ENCODE measurements around the gene ACBD4.

DNA sequence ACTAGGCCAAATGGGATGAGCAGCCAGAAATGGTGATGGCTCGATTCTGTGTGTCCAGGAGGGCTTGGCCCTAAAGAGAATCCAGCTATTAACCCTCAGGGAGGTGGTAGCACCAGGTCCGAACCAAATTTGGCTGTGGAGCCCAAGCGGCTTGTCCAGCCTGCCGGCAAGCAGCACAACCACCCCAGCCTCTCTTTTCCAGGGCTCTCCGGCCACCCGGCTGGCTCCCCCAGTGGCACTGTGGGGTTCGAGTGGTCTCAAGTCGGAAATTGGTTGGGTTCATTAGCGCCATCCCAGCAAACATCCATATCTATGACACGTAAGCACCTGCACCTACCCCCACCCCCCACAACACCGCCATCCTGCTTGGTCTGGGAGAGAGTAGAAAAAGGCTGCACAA, 38.6 kb upstream of the ACBD4 start:
- TF ChIP-seq, protein P1, sequence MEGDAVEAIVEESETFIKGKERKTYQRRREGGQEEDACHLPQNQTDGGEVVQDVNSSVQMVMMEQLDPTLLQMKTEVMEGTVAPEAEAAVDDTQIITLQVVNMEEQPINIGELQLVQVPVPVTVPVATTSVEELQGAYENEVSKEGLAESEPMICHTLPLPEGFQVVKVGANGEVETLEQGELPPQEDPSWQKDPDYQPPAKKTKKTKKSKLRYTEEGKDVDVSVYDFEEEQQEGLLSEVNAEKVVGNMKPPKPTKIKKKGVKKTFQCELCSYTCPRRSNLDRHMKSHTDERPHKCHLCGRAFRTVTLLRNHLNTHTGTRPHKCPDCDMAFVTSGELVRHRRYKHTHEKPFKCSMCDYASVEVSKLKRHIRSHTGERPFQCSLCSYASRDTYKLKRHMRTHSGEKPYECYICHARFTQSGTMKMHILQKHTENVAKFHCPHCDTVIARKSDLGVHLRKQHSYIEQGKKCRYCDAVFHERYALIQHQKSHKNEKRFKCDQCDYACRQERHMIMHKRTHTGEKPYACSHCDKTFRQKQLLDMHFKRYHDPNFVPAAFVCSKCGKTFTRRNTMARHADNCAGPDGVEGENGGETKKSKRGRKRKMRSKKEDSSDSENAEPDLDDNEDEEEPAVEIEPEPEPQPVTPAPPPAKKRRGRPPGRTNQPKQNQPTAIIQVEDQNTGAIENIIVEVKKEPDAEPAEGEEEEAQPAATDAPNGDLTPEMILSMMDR (IDR thresholded peaks at IDR 0.05; ENCODE audit: poor library complexity), result no peak
- TF ChIP-seq EZH2 (IDR thresholded peaks at IDR 0.05; ENCODE audit: borderline replicate concordance) (no peak), EZH2phosphoT487 (IDR thresholded peaks at IDR 0.05; ENCODE audit: low read depth, severe bottlenecking, unreplicated experiment) (no peak)
